Neural progenitor cell (in vitro differentiated cells): Measurements from ENCODE around the gene TMEM208.

ENCODE experiments used
- CTCF ChIP-seq: fragments of 200-600 bp; sonication (generic); IDR thresholded peaks from 2 replicates; pipeline ENCODE4 v1.5.1; 2017; ENCODE audit warnings: antibody characterized with exemption, mild to moderate bottlenecking
- EZH2 ChIP-seq: fragments of 200-600 bp; sonication (generic); IDR thresholded peaks from 2 replicates; pipeline ENCODE4 v1.6.1; 2017; ENCODE audit warnings: antibody characterized with exemption, mild to moderate bottlenecking, moderate library complexity

- peak; percentile 53 for TF ChIP-seq CTCF
- TF ChIP-seq EZH2 = peak; percentile 31
Measured at GRCh38 chr16:67199011-67199807, 27.7 kb upstream of the TMEM208 start, which contains the start of gene ELMO3.
